ENCODE results near the gene SGK2. TPM values are rescaled to one million over a fixed set of nuclear protein-coding genes. Genes with fewer than 3 reads are reported as not detected.

Gene SGK2
- total RNA-seq, 1 donor from 2014 or later, result 2.8 TPM

- peaks cover 4% of the 10 kb centered on the region for H3K27me3 Mint-ChIP-seq (ENCODE audit: insufficient read depth, low read depth)
- Histone ChIP-seq H3K27me3 (no peaks in the 10 kb centered on the region), H3K36me3 (no peaks in the 10 kb centered on the region), H3K4me3 (no peak overlapping the region), H2AFZ (replicated peaks) (no peak overlapping the region), H3K4me1 (no peaks in the 10 kb centered on the region), H4K20me1 (ENCODE audit: low read depth) (no peaks in the 10 kb centered on the region), H3F3A (ENCODE audit: low read depth) (no peaks in the 10 kb centered on the region), H3K4me2 (no peak overlapping the region), H3K9me3 (ENCODE audit: low read depth) (no peaks in the 10 kb centered on the region), H3K79me2 (ENCODE audit: low read depth) (no peaks in the 10 kb centered on the region), H3K27ac (no peak overlapping the region), H3K9ac (no peak overlapping the region)
- H3K9me3 Mint-ChIP-seq, result no peaks in the 10 kb centered on the region
- TF ChIP-seq EZH2 (IDR thresholded peaks at IDR 0.05), result no peak
- no peak for TF ChIP-seq CTCF (IDR thresholded peaks at IDR 0.05)
- no peak for TF ChIP-seq EZH2phosphoT487 (IDR thresholded peaks at IDR 0.05)
- no peak overlapping the region for H3K27ac Mint-ChIP-seq
- no peak for DNase-seq (ENCODE audit: low spot score)
- no peaks in the 10 kb centered on the region for H3K36me3 Mint-ChIP-seq
- H3K4me1 Mint-ChIP-seq, result no peaks in the 10 kb centered on the region
- H3K4me3 Mint-ChIP-seq, result no peak overlapping the region
Observed at GRCh38 chr20:43579861-43580793, 21.3 kb downstream of the SGK2 start.

GRCh38 chr20:43583133-43583864 lies 24.5 kb downstream of the SGK2 start:
- Histone ChIP-seq H3F3A (ENCODE audit: low read depth) (no peaks in the 10 kb centered on the region), H3K4me1 (no peaks in the 10 kb centered on the region), H4K20me1 (ENCODE audit: low read depth) (no peaks in the 10 kb centered on the region), H3K27me3 (no peaks in the 10 kb centered on the region), H3K36me3 (no peaks in the 10 kb centered on the region), H3K9ac (no peak overlapping the region), H2AFZ (replicated peaks) (no peak overlapping the region), H3K27ac (no peak overlapping the region), H3K4me3 (no peak overlapping the region), H3K4me2 (no peak overlapping the region), H3K9me3 (ENCODE audit: low read depth) (no peaks in the 10 kb centered on the region), H3K79me2 (ENCODE audit: low read depth) (no peaks in the 10 kb centered on the region)
- Mint-ChIP-seq H3K36me3 (no peaks in the 10 kb centered on the region), H3K27ac (no peak overlapping the region), H3K9me3 (no peaks in the 10 kb centered on the region), H3K4me3 (no peak overlapping the region), H3K4me1 (no peaks in the 10 kb centered on the region), H3K27me3 (ENCODE audit: insufficient read depth, low read depth) (peaks cover 4% of the 10 kb centered on the region)
- TF ChIP-seq EZH2 (IDR thresholded peaks at IDR 0.05) (no peak), CTCF (IDR thresholded peaks at IDR 0.05) (no peak), EZH2phosphoT487 (IDR thresholded peaks at IDR 0.05) (no peak)
- DNase-seq (ENCODE audit: low spot score), result no peak

GRCh38 chr20:43583982-43584432 lies 25.2 kb downstream of the SGK2 start:
- TF ChIP-seq EZH2 (IDR thresholded peaks at IDR 0.05) (no peak), CTCF (IDR thresholded peaks at IDR 0.05) (no peak), EZH2phosphoT487 (IDR thresholded peaks at IDR 0.05) (no peak)
- Mint-ChIP-seq H3K36me3 (no peaks in the 10 kb centered on the region), H3K27me3 (ENCODE audit: insufficient read depth, low read depth) (peaks cover 4% of the 10 kb centered on the region), H3K9me3 (no peaks in the 10 kb centered on the region), H3K4me1 (no peaks in the 10 kb centered on the region), H3K4me3 (no peak overlapping the region), H3K27ac (no peak overlapping the region)
- Histone ChIP-seq H3K79me2 (ENCODE audit: low read depth) (no peaks in the 10 kb centered on the region), H2AFZ (replicated peaks) (no peak overlapping the region), H4K20me1 (ENCODE audit: low read depth) (no peaks in the 10 kb centered on the region), H3K36me3 (no peaks in the 10 kb centered on the region), H3F3A (ENCODE audit: low read depth) (no peaks in the 10 kb centered on the region), H3K4me2 (no peak overlapping the region), H3K9me3 (ENCODE audit: low read depth) (no peaks in the 10 kb centered on the region), H3K4me3 (no peak overlapping the region), H3K27ac (no peak overlapping the region), H3K9ac (no peak overlapping the region), H3K27me3 (no peaks in the 10 kb centered on the region), H3K4me1 (no peaks in the 10 kb centered on the region)
- DNase-seq (ENCODE audit: low spot score), result no peak
